Measurements from ENCODE around the gene GRM7.

GRM7 gene

DNA sequence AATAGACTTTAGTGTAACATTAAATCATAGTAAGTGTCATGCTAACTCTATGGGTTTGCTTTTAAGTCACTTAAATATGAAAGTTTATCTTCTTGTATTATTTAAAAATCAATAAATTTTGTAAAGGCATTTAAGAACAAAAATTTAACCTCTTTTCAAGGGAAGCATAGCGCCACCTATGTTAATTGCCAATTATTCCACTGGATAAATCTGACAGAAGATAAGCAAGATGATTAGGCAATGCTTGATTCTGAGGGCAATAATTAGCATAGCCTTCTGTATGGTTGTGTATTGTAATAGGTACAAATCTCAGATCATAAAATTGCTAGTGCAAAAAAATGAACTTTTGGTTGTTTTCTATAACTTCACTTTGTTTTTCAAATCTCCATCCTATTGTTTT is 560.1 kb downstream of the GRM7 start:
- DNase-seq, result no peak

DNA sequence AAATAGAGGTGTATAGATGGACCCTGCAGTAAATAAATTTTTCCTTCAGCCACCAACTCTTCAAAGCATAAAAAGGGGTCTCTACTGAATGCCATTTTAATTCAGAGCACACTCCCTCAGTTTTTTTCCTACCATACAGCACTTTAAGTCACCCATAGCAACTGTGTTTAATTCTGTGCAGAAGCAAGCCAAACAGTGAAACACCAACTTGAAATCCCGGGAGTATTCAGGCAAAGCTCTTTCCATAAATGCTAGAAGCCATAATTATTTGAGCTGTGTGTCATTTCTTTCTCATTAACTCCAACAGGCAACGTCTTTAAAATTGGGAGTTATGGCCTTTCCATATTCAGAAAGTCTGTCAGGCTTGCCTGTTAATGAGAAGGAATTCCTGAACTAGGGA is 562.1 kb downstream of the GRM7 start:
- DNase-seq, result no peak

DNA sequence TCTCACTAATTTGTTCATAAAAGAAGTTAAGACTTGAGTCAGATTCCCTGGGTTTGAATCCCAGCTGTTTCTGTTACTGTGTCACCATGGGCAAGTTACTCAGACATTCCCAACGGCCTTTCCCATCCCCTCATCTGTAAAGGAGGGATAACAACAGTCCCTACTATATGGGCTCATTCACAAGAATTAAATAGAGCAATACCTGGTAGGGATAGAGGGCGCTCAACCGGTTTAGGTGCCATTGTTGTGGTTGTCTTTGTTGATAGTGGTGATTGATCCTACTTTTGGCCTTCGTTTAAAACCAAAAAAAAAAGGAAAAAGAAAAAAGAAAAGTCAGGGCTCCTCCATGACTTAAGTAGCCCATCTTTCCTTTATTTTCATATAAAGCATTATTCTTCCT is 563.1 kb downstream of the GRM7 start:
- DNase-seq, result no peak

- no peak for DNase-seq
Measured at GRCh38 chr3:7428206-7428718, 567.3 kb downstream of the GRM7 start.

DNA sequence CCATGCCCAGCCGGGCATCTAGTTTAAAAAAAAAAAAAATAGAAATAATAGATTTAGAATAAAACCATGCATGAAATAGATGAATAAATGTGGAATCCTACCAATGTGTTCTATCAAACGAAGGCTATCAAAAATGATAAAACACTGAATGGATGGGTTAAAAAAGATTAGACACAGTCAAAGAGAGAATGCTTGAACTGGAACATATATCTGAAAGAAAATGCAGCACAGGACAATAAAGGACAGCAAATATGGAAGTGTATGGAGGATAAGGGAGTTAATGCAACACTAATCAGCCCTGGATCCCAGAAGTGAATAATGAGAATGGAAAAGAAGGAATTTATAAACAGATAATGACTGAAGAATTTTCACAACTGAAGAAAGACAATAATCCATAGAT is 571.7 kb downstream of the GRM7 start:
- DNase-seq, result no peak

GRCh38 chr3:7433073-7433472 is 572.2 kb downstream of the GRM7 start:
- no peak for DNase-seq

- DNase-seq, result no peak
Measured at GRCh38 chr3:7436542-7436941, 575.6 kb downstream of the GRM7 start.

DNA sequence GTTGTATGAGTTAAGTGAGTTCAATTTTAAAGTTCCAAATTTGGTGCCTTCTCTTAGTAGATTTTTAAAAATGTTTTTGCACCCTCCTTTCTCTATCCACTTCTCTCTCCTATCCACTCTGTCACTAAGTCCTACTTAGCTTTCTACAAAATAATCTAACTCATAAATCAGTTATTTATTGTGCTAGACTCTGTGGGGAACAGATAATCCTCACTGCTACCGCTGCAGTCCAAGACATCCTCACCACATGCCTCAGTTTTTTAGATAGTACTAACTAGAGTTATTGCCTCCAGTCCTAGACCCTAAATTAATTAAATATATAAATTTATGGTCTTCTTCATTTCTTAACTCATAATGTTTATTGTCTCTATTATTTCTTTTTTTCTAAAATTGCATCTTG is 576.3 kb downstream of the GRM7 start:
- no peak for DNase-seq

- no peak for DNase-seq
Measured at GRCh38 chr3:7439101-7439680, 578.3 kb downstream of the GRM7 start.

DNA sequence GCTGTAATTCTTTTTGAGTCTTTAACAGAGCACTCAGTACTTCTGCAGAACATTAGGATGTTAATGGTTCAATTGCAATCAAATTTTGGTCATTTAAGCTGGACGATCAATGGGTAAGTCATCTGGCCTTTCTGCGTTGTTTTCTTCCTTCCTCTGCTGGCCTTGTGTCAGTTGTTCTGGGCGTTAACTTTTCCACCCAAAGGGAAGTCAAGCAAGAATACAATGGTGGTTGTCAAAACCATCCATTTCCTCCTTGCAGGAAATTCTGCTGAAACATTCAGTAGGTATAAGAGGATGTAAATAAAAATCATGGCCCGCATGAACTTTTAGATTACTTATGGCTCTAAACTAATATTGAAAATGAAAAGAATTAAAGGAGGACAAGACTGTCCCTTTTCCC is 584.0 kb downstream of the GRM7 start:
- no peak for DNase-seq

- no peak for DNase-seq
Measured at GRCh38 chr3:7445331-7445730, 584.4 kb downstream of the GRM7 start.

GRCh38 chr3:7447197-7447769 is 586.4 kb downstream of the GRM7 start:
- no peak for DNase-seq

GRCh38 chr3:7456386-7456785 is 595.5 kb downstream of the GRM7 start:
- DNase-seq, result no peak

DNA sequence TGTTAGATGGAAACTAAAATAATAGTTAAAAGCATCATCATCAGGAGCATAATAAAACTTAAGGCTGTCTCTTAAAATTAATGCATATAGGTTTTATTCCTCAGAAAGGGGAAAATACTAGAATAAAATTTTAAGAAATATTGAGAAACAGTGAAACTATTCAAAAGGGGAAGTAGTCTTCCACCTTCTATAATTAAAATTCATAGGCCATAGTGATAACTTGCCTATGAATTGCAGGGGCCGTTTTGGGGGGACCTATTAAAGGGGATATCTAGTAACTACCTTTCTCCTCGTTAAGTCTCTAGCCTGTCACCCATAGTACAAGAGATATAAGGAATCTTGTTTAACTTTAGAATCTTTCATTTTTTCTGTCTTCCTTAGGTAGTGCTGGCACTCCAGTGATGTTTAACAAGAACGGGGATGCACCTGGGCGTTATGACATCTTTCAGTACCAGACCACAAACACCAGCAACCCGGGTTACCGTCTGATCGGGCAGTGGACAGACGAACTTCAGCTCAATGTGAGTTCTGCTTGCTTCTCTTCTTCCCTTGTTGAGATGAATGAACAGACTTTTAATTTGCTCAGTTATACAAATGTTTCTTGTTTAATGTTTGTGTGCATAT is 600.4 kb downstream of the GRM7 start:
- no peak for DNase-seq

DNA sequence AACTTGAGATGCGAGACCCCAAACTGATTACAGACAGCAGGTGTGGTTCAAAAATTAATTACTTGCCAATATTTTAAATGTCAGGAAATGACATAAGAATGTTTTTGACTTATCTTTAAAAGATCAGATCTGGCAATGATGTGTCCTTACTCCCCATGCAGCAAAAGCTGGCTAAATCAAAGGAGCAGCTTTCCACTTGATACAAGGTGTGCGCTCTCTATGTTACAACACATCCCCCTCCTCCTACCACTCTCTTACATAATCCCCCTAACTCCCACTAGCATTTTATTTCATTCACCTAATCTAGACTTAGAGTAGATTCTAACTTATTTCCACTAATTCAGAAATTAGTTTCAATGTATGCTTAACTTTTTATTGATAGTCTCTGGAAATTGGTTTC is 609.0 kb downstream of the GRM7 start:
- DNase-seq, result no peak

DNA sequence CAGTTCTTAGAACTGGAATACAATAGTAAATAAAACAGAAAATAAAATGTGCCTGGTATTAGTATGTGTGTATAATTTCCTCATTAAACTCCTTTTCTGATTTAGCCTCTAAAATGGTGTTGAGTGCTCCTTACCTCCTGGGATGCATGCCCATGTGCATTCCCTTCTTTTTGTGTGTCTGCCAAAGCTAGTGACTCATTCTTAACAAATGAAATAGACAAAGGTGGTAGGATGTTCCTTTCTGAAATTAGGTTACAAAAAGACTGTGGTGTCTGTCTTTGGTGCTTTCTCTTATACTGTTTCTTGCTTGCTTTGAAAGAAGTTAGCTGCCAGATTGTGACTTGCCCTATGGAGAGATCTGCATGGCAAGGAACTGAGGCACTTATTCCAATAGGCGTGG is 623.7 kb downstream of the GRM7 start:
- DNase-seq, result no peak

GRCh38 chr3:7487763-7488162 is 626.8 kb downstream of the GRM7 start:
- no peak for DNase-seq

GRCh38 chr3:7489417-7489816 is 628.5 kb downstream of the GRM7 start:
- no peak for DNase-seq

GRCh38 chr3:7498715-7499114 is 637.8 kb downstream of the GRM7 start:
- DNase-seq, result no peak

DNA sequence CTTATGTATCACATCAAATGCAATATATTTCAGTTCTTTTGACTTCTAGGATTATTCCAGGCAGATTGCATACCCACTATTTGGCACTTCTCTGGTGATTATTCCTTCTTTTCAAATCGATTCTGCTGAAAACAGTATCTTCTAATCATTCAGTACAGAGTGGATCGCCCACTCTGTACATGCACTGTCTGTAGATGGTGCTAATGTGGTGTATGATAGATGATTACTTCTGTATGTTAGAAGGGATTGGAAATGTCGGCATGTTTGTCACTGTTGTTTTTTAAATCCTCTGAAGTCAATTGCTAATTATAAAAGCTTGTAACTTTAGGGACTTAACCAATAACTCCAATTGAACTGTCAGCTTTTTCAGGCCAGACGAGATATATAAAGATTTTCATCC is 642.5 kb downstream of the GRM7 start:
- DNase-seq, result no peak

- DNase-seq, result no peak
Measured at GRCh38 chr3:7504886-7505775, 644.2 kb downstream of the GRM7 start.

DNA sequence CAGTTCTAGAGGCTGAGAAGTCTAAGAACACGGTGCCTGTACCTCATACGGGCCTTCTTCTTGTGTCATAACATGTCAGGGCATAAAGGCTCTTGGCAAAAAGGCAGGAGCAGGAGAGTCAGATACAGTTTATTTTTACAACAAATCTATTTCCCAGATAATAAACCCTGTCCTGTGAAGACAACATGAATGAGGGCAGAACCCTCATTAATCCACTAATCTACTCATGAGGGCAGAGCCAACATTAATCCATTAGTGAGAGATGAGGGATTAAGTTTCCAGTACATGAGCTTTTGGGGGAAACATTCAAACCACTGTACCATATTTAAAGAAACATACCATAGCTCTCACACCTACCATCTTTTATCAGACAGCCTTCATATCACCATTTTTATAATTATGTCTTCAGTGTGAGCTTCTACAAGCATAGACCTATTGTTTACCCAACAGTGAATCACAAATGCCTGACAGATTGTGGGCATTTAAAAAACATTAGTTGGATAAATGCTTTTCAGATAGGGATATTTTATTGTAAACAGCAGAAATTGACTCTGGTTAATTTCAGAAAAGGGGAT is 645.8 kb downstream of the GRM7 start:
- no peak for DNase-seq

GRCh38 chr3:7508821-7509220 is 647.9 kb downstream of the GRM7 start:
- DNase-seq, result no peak

All from activated CD4-positive, alpha-beta T cell treated with anti-CD3 and anti-CD28 coated beads, Interleukin-2, amount 50 U/mL, for 48 hours (primary cell).